NOMO-1 treated with dmso at 0.1 percent for 144 hours (cell line): ENCODE data around the gene CA5B.
"Not testable (repeated sequence)": the region's sequence is repeated elsewhere in the genome, so short reads cannot be mapped to it uniquely, and the experiment has no call there.

Experiments
- DNase-seq: peaks from one replicate; lab custom pipeline; 2025; ENCODE audit not compliant: unreplicated experiment; lab: John Stamatoyannopoulos, UW

The CA5B gene

DNA sequence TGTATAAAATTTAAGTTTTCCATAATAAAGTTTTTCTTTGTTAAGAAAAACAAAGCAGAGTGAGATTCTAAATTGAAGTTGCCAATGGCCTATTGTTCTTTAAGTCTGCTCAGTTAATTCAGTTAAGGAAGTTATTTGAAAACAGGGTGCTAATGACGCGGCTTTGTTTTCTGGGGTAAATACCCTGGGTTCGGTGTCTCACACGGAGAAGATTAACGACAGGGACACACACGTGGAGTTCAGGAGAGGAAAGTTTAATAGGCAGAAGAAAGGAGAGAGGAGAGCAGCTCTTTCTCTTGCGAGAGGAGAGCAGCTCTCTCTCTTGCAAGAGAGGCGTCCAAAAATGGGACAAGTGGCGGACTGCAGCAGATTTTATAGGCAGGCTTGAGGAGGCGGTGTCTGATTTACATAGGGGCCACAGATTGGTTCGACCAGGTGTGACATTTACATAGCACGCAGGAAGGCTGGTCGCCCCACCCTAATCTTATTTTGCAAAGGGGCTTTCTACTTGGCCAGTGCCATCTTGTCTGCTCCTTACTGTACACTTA, 9.6 kb downstream of the CA5B start:
- no peak for DNase-seq

DNA sequence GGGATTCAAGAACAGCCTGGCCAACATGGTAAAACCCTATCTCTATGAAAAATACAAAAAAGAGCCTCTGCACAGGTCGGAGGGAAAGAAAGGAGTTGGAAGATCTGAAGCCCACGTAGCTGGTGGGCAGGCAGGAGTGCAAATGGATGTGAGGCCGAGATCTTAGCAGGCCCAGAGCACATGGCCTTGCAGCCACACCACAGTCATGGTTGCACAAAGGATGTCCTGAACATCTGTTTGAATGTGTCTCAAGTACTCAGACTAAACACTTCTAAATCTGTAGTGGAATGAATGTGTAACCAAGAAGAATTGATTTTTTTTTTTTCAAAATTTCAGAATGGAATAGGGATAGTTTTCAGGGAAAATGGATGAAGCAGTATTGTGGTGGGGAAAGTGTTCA, 10.8 kb downstream of the CA5B start:
- no peak for DNase-seq

DNA sequence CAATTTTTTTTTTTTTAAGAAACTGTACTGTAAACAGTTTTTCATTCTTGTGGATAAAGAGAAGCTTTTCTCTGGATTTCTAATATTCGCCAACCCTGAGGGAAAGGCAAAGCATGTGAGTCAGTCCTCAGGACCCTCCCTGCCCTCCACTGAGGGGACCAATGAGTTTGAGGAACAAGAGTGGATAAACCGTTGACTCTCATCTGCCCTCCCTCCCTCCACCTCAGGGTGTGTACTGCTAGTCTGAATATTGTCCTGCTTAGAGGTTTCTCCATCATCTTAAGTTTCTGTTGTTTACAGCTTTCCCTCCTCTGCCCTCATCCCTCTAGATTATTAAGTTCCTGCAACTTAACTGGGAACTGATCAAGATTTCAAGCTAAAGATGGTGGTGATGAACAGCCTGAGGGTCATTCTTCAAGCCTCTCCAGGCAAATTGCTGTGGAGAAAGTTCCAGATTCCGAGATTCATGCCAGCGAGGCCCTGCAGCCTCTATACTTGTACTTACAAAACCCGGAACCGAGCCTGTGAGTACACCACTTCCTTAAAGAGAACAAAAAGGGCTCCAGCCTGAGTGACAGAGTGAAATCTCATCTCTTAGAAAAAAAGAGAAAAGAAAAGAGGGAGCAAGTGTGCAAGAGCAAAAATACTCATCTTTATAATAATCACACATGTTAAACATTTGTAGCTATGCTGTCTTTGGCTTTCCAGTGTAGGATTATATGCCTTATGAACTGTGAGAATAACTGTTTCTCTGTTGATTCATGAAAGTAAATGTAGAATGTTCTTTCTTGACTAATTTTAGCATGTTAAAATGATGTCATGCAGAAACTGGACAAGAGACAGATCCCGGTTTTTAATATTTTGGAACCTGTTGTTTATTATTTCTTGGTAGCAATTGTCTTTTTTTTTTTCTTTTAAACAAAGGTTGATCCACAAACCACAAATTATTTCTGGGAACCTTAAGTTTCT, 11.9 kb downstream of the CA5B start:
- DNase-seq, result peak; percentile 47

DNA sequence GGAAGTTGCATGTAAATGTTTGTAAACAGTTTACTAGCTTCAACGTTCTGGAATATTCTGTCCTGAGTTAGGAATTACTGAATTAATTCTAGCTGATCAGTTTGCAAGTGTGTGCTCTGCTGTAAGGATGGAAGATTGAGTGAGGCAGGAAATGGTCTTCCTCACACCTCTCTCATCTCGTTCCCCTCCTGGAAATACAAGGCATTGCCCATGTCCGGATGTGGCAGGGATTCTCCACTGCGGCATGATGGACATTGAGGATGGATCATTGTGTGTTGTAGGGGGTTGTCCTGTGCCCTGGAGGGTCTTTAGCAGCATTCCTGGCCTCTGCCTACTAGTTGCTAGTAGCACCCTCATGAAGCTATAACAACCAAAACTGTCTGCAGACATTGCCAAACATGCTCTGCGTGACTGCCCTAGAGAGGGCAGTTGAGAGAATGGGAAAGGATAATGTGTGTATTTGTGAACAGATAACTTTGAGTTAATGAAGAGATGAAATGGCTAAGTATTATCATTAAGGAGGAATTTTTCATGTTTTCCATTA, 12.6 kb downstream of the CA5B start:
- no peak for DNase-seq

DNA sequence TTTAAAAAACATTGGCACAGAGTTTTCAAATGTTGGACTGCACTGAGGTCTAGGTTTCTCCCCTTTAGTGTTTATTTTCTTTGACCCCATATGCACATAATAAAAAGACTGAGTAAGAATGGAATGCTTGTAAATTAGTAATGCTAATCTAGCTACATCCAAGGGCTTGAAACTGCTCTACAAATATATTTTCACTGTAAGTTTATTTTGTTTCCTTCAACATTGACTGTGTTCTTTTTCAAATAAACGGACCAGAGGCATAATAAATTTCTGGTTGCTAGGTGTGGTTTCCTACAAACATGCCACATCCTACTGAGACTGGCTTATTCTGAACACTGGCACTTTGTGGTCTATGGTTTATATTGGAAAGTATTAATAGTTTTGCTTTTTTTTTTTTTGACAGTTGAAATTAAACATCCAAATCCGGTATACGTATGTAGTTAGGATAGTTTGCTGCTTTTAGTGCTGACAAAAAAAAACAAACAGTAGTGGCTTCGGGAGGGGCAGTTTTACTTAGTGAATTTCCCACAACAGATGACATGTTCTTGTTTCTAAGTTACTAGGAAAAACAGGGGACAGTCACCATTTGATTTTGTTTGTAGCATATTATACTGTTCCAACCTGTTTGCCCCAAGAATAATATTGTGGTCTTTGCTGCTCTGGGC, 13.2 kb downstream of the CA5B start:
- no peak for DNase-seq

DNA sequence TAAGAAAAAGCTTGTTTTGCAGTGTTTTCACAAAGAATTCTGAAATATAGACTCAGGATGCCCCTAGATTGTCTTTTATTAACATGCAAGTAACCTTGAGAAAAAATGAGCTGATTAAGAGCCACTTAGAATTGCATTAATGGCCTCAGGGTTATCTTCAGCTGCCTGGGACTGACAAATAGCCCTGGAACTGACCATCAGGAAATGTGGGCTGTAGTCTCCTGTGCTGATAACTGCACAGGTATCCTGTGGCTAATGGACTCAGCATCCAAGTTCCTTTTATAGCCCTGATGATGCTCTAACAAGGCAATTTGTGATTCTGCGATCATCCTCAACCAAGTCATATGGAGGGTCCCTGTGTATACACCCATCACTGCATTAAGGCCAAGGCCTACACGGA, 17.0 kb downstream of the CA5B start:
- no peak for DNase-seq

DNA sequence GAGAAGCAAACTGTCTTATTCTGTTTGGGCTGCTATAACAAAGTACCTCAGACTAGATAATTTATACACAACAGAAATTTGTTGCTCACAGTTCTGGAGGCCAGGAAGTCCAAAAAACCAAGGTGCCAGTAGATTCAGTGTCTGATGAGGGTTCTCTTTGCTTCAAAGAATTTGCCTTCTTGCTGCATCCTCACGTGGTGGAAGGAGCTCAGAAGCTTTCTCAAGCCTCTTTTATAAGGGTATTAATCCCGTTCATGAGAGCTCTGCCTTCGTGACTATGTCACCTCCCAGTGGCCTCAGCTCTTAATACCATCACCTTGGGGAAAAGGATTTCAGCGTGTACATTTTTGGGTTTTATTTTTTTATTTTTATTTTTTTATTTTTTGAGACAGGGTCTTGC, 20.1 kb downstream of the CA5B start:
- no peak for DNase-seq

DNA sequence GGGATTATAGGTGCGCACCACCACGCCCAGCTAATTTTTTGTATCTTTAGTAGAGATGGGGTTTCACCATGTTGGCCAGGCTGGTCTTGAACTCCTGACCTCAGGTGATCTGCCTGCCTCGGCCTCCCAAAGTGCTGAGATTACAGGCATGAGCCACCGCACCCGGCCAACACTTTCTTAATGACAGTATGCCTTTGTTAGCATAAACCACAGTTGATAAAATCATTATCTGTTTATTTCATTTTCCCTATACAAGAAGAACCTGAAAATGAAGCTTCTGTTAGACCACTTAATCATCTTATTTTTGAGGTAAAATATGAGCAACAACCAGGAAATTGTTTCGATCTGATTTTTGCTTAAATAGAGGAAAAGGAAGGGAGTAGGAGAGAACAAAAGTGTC, 21.8 kb downstream of the CA5B start:
- DNase-seq, result not testable (repeated sequence)

DNA sequence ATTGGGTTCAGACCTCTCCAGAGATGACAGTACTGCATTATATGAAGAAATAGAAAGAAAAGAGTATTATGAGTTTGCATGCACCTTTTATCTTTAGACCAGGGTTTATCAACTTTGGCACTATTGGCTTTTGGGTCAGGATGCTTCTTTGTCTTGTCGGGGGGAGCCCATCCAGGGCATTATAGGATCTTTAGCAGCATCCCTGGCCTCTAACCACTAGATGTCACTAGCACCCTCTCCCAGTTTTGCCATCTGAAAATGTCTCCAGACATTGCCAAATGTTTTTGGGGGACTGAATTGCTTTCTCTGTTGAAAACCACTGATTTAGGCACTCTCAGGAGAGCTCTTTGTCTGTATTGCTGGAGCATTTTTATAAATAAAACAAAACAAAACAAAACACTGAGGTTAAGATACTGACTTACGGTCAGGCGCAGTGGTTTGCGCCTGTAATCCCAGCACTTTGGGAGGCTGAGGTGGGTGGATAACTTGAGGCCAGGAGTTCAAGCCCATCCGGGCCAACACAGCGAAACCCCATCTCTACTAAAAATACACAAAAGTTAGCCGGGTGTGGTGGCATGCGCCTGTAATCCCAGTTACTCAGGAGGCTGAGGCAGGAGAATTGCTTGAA, 23.6 kb downstream of the CA5B start:
- peak; percentile 18 for DNase-seq

DNA sequence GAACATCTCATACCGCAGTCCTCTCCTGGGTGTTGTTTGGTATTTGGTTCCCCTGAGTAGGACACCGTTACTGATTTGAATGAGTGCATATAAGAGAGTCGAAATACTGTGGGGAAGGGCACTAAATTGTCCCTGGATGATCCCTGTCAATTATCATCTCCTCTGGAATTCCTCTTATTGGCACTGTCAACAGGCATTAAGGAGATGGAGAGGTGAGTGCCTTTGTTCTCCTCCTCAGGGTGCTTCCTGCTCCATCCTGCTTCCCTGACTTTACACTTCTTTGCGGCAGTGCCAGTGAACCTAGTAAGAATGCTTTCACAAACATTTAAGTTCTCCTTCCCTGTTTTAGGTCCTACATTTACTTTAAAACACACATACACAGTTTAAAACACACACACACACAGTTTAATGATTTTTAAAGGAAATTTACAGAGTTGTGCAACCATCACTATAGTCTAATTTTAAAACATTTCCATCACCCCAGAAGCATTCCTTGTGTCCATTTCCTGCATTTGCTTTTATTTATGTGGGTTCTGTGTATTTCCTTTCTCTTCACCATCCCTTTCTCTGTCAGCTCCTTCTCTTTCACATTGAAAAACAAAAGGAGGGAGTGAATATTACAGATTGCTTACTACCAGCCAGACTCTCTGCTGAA, 31.4 kb downstream of the CA5B start:
- DNase-seq, result no peak

DNA sequence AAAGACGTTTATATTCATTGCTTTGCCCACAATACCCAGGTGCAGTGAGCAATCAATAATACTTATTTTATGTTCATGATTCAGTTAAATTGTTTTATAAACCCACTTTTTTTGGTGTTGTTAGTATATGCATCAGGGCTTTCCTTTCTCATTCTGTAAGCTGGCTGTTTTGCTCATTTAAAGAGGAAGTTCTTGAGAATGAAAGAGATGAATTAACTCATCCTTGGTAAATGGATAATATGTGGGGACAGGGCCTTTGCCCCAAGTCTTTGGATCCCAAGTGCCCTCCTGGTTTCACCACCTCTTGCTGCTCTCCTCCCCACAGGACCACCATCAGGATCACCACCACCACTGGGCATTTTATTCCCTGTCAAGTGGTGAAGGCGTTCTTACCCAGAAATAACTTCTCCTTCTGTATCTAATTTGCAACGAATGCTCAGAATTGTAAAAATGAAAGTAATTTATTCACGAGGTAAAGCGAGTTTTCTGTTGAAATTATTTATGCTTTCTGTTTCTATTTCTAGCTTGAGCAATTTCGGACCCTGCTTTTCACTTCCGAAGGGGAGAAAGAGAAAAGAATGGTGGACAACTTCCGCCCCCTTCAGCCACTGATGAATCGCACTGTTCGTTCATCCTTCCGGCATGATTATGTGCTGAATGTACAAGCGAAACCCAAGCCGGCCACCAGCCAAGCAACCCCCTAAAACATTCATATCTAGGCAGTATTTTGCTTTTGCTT, 44.1 kb downstream of the CA5B start:
- peak; percentile 26 for DNase-seq

DNA sequence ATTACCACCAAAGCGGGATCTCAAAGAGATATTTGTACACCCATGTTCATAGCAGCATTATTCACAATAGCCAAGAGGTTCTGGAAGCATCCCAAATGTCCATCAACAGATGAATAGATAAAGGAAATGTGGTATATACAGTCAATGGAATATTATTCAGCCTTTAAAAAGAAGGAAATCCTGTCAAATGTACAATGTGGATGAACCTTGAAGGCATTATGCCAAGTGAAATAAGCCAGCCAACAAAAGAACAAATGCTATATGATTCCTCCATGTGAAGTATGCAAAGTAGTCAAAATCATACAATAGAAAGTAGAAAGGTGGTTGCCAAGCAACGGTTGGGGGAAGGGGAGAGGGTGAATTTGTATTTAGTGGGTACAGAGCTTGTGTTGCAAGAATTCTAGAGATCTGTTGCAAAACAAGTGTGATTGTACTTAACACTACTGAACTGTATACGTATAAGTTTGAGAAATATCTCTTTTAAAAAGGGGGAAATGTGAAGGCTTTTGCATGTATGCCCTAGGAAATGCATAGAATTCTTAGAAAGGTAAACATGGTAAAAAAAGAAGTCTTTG, 47.2 kb downstream of the CA5B start:
- peak; percentile 28 for DNase-seq

DNA sequence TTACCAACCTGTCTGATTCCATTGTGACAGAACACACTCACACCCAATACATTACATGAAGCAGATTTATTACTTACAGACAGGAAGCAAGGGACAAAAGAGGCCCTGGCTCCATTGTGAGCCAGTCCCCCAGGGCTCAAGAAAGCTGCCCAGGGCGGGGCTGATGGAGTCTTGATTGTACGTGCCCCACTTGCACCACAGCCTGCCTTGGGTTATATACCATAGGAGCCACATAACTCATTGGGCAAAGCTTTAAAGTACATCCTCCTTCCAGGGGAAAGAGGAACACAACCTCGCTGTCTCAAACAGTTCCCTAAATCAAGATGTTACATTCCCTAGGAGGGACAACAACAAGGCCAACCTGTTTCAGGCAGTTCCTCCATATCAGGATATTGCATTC, 48.8 kb downstream of the CA5B start:
- peak; percentile 59 for DNase-seq

DNA sequence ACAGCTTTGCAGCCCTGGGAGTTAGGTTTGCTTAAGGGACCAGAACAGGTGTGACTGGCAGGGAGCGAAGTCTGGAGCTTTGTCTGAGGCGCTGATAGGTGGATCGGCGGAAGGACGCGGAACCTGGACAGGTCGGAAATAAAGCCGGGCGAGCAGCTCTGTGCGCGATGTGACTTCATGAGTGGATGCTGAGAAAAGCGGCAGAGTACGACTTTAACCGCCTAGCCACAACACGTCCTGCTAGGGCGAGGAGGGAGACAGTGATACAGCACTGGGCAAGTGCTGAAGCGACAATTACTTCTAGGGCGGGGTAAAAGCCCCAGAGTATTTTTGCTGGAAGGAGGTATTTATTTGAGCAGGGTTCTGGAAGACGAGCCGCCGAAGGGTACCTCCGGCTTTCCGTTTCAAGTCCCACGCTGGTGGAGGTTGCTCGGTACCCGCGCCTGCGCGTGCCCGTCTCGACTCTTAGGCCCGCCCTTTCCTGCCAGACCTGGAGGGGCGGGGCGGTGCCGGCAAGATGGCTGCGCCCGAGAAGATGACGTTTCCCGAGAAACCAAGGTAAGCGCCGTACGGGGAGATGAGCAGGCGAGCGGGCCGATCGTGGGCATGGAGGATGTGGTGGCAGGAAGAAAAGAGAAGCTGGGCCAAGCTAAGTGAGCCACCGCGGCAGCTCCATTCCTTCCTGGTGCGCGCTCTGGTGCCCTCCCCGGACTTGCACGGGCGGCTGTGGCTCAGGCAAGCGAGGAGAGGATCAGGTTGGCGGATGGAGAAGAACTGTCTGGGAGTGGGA, 52.1 kb downstream of the CA5B start, which contains the start of gene ZRSR2:
Gene ZRSR2 (plus strand): TSS at position 506 of the 790 bp plus-strand sequence. CDS start 12 bp downstream, at position 518.
- DNase-seq, result peak; percentile 89

DNA sequence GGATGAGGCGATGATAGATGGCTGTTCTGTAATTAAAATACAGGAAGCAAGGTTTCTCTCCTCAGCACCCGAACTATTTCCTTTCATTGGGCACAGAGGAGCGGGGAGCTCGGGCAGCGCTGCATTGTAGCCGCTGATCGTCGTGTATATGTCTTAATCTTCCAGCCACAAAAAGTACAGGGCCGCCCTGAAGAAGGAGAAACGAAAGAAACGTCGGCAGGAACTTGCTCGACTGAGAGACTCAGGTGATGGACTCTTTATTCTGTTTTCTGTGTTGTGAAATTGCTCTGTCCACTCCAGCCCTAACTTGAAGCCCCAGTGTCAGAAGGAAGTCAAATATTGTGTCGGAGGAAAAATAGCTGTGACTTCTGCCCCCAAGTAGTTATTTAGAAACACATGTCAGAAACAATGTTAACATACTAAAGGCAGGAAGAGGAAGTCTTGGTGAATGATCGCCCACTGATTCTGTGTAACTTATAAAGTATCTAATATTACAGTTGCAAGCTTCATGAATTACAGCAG, 52.8 kb downstream of the CA5B start:
- peak; percentile 86 for DNase-seq

DNA sequence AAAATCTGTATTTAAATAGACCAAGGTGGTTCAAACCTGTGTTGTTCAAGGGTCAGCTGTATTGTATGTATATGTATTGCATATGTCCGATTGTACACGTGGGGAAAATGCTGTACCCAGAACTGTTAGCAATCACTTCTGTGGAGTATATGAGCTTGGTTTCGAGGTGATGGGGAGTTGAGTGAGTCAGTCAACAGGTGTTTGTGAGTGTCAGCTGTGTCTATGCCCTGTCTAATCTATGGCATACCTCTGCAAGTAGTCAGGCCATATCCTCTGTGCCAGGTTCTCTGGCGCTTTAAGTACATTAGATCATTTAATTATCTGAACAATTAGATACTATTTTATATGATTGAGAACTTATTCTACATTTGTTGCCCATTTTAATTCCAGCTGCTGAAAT, 59.6 kb downstream of the CA5B start:
- no peak for DNase-seq

DNA sequence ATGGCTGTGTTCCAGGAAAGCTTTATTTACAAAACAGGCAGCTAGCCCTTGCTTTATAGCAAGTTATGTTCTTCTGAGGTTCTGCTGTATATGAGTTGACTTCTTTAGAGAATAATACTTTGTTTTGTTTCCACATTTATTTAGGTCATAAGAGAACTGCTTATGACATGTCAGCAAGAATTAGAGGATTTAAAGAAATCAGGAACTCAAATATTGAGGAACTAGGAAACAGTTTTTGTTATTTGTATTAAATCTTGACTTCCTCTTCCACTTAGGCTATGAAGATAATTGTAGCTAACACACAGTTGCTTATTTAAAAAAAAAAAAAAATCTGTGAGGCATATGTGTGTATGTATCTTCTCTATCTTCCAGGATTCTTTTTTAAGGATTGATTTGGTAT, 66.5 kb downstream of the CA5B start:
- DNase-seq, result peak; percentile 40

DNA sequence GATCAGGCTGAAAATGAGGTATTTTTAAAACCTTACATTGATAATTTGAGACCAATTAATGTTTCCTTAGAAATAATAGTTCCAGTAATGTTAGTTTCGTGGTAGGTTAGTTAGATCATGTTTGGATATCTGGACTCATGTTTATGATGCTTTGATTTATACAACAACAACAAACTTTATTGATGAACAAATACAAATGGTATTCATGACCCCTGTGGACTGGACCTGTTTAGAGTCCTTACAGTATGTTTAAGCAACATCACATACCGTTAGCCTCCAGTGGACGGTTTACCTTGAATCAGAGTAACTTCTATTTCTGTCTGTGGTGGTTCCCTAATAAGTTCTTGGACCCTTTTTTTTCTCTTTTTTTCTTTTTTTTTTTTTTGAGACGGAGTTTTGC, 70.2 kb downstream of the CA5B start:
- DNase-seq, result no peak
